ENCODE results near the gene TTC7B. TPM values are rescaled to one million over a fixed set of nuclear protein-coding genes. Genes with fewer than 3 reads are reported as not detected.

Gene TTC7B
- total and polyA plus RNA-seq, 2 of the 13 experiments (the other 11 are each of a cell fraction or from before 2014, with no cell fraction given), result 1.3 to 3.2 TPM

DNA sequence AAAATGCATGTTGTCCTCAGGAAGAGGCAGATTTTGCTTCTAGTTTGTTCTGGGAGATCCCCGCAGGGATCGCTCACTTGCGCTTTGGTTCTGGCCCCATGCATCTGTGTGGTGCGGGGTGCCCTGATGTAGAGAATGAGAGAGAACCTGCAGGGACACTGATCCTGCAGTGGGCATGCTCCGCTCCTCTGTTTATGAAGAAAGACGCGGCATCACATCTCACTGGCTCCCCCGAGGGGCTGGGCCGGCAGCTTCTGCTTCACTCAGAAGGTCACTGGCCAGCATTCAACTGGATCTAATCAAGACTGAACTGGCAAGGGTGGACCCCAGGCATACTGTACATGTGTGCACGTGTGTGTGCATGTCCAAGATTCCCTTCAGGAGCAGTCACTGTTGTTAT lies 255.2 kb downstream of the TTC7B start:
- Histone ChIP-seq H3K4me1 (ENCODE audit: insufficient read depth, low read length) (peaks cover 14% of the 10 kb centered on the region), H3K4me2 (ENCODE audit: low read depth, low read length) (no peak overlapping the region), H3K79me2 (ENCODE audit: insufficient read depth, low read length) (no peaks in the 10 kb centered on the region), H3K27me3 (ENCODE audit: control insufficient read depth in 1 of 2, insufficient read depth in 2 of 2, low read length in 2 of 2) (no peaks in the 10 kb centered on the region; a peak in 1 of 5 replicates), H3K9me3 (ENCODE audit: low read length) (no peaks in the 10 kb centered on the region), H2AFZ (ENCODE audit: low read length) (no peak overlapping the region), H3K9ac (ENCODE audit: insufficient read depth, low read depth, low read length) (no peak overlapping the region), H3K36me3 (replicated peaks in 1 of 2; ENCODE audit: control insufficient read depth in 1 of 2, insufficient read depth in 2 of 2, low read length in 2 of 2) (no peaks in the 10 kb centered on the region), H3K27ac (ENCODE audit: extremely low read length, insufficient read depth, low read length) (no peak overlapping the region), H4K20me1 (ENCODE audit: insufficient read depth, low read length) (no peaks in the 10 kb centered on the region), H3K4me3 (replicated peaks in 1 of 3; ENCODE audit: insufficient read depth in 1 of 3, low read depth in 2 of 3, low read length in 3 of 3) (no peak overlapping the region)
- WGBS (ENCODE audit: low lambda C conversion rate), result 0% methylated on average over 1 of the region's 10 CpGs
- FAIRE-seq (no peak), DNase-seq (ENCODE audit: low spot score) (no peak), ATAC-seq (no peak)
- intact Hi-C loops (cut with micrococcal nuclease; ENCODE audit: unreplicated experiment) (no loop called here), in situ Hi-C loops (cut with HindIII; ENCODE audit: extremely low pct_ligation_motif_present, low pct_unique_long_range_greater_than_20kb) (no loop called here)
- ChIA-PET POLR2A (no interaction called here), CTCF (ENCODE audit: low intra/inter-chr PET ratio, low total read pairs) (no interaction called here)
- TF ChIP-seq STAG1 (CRISPR knock-in tag; IDR thresholded peaks at IDR 0.05), result peak; percentile 12; the same call in 1 of the 2 replicates
- no peak for TF ChIP-seq ZNF83 (CRISPR knock-in tag; IDR thresholded peaks at IDR 0.05; ENCODE audit: borderline replicate concordance)
- TF ChIP-seq MLLT10 (CRISPR knock-in tag; IDR thresholded peaks at IDR 0.05), result no peak
- TF ChIP-seq HINFP (CRISPR knock-in tag; IDR thresholded peaks at IDR 0.05; ENCODE audit: low read depth), result no peak
- no peak for TF ChIP-seq KDM6A (CRISPR knock-in tag; IDR thresholded peaks at IDR 0.05; ENCODE audit: low read depth)
- TF ChIP-seq ZNF558 (CRISPR knock-in tag; IDR thresholded peaks at IDR 0.05; ENCODE audit: borderline replicate concordance), result no peak
- TF ChIP-seq ZNF704 (CRISPR knock-in tag; IDR thresholded peaks at IDR 0.05; ENCODE audit: borderline replicate concordance), result no peak
- TF ChIP-seq CCDC6 (CRISPR knock-in tag; IDR thresholded peaks at IDR 0.05), result no peak
- no TSS peak for BruUV-seq (replicated peaks)
